Sigmoid colon (tissue), 7 donors: ENCODE measurements around the gene TKT. TPM values are rescaled to one million over a fixed set of nuclear protein-coding genes. Genes with fewer than 3 reads are reported as not detected.
A peak's percentile ranks its signal among the peaks of the same experiment; 100 is the strongest.

Source experiments
- DNase-seq: peaks from one replicate; pipeline ENCODE4 v3.0.0-alpha.2; 2019
- H3K27ac ChIP-seq, 4 donors: fragments of 200-600 bp; sonication (generic); one replicate each; pipeline ENCODE4 v1.5.1; 2016 to 2019; ENCODE audit warnings: mild to moderate bottlenecking in 1 of 4
- H3K27me3 ChIP-seq, 3 donors: fragments of 200-600 bp; sonication (generic); one replicate each; pipeline ENCODE4 v1.5.1; 2019; ENCODE audit warnings: mild to moderate bottlenecking in 1 of 3
- H3K36me3 ChIP-seq, 4 donors: fragments of 200-600 bp; sonication (generic); one replicate each; pipeline ENCODE4 v1.5.1; 2016 to 2019
- H3K4me1 ChIP-seq, 4 donors: fragments of 200-600 bp; sonication (generic); one replicate each; pipeline ENCODE4 v1.5.1; 2017 to 2019
- H3K4me3 ChIP-seq, 4 donors: fragments of 200-600 bp; sonication (generic); one replicate each; pipeline ENCODE4 v1.5.1; 2017 to 2019; ENCODE audit warnings: mild to moderate bottlenecking in 2 of 4, moderate library complexity in 1 of 4
- H3K9me3 ChIP-seq, 4 donors: fragments of 200-600 bp in 3 of 4; sonication (generic) in 3 of 4; one replicate each; pipeline versions ENCODE4 v1.5.1 to v1.6.1; 2013 to 2019
- EP300 ChIP-seq, 4 donors: sonication (generic); formaldehyde crosslinking; IDR thresholded peaks; one replicate each; pipeline ENCODE4 v1.6.1; 2017; ENCODE audit warnings: antibody characterized with exemption in 4 of 4
- POLR2A ChIP-seq, 2 donors: fragments of 450-650 bp; IDR thresholded peaks; one replicate each; pipeline ENCODE4 v1.6.1; 2016; ENCODE audit warnings: antibody characterized with exemption in 2 of 2, mild to moderate bottlenecking in 2 of 2, moderate library complexity in 2 of 2
- POLR2AphosphoS5 ChIP-seq, 4 donors: sonication (generic); formaldehyde crosslinking; IDR thresholded peaks; one replicate each; pipeline ENCODE4 v1.6.1; 2017; ENCODE audit warnings: antibody characterized with exemption in 4 of 4
- WGBS, 2 donors: extraction: QIAGEN DNeasy Blood & Tissue Kit; methylation state at CpG; one replicate each; pipeline ENCODE4 v1.1.7; 2013; 5-methylcytosine and 5-hydroxymethylcytosine counted together
- intact Hi-C: fragments of 100-400 bp; cut with DNase I; formaldehyde crosslinking; loops from one replicate; pipeline ENCODE4 v1.15.1; 2023
- polyA plus RNA-seq, 3 donors: library from polyadenylated mRNA; stranded (reverse); fragments of 200-250 nt; gene quantifications; one replicate each; pipeline ENCODE4 v1.2.3, GENCODE V29; 2013
- total RNA-seq, 4 donors: library from RNA; depleted of rRNA; stranded (reverse); fragments of >200 nt; gene quantifications; one replicate each; pipeline ENCODE4 v1.1.0, GENCODE V29; 2016
- TF ChIP-seq, protein P1 (sequence below), 4 experiments: fragments of 450-650 bp in 3 of 4; fragments of 200-600 bp in 1 of 4; IDR thresholded peaks; one replicate each; pipeline ENCODE4 v1.5.1; 2016 to 2019; ENCODE audit warnings: antibody characterized with exemption in 4 of 4, mild to moderate bottlenecking in 3 of 4, moderate library complexity in 2 of 4
- donor health status: healthy with polysubstance abuse.
- donor health status: Bipolar disorder and iron deficiency.
- donor health status: healthy.

TKT gene
- total and polyA plus RNA-seq, 7 donors = 88.9 to 305 (median 184) TPM

DNA sequence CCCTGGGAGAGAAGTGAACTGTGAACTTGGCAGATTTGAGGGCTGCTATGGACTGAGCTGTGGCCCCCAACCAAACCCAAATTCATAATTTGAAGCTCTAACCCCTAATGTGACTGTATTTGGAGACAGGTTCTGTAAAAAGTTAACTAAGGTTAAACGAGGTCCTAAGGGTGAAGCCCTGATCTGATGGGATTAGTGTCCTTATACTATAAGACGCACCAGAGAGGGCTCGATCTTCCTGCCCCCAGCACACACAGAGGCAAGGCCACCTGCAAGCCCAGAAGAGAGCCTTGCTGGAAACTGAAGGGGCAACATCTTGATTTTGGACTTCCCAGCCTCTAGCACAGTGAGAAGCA is 34.0 kb downstream of the TKT start:
- H3K4me1 ChIP-seq = peaks cover 0 to 3% (median 0%) of the 10 kb centered on the region in 4 donors
- intact Hi-C loops = loop anchor here (5.0 to 10.0 kb wide), 3 partner anchors 80 to 490 kb away; partner anchors contain the start of gene DCP1A
- no peaks in the 10 kb centered on the region for H3K9me3 ChIP-seq
- H3K27ac ChIP-seq = peak overlapping the region in 1 of 4 donors; percentile 4
- peaks cover 21 to 45% (median 34%) of the 10 kb centered on the region in 4 donors for H3K36me3 ChIP-seq
- DNase-seq = no peak
- no peak for TF ChIP-seq EP300 (IDR thresholded peaks at IDR 0.05)
- TF ChIP-seq POLR2AphosphoS5 (IDR thresholded peaks at IDR 0.05) = no peak
- TF ChIP-seq, protein P1, sequence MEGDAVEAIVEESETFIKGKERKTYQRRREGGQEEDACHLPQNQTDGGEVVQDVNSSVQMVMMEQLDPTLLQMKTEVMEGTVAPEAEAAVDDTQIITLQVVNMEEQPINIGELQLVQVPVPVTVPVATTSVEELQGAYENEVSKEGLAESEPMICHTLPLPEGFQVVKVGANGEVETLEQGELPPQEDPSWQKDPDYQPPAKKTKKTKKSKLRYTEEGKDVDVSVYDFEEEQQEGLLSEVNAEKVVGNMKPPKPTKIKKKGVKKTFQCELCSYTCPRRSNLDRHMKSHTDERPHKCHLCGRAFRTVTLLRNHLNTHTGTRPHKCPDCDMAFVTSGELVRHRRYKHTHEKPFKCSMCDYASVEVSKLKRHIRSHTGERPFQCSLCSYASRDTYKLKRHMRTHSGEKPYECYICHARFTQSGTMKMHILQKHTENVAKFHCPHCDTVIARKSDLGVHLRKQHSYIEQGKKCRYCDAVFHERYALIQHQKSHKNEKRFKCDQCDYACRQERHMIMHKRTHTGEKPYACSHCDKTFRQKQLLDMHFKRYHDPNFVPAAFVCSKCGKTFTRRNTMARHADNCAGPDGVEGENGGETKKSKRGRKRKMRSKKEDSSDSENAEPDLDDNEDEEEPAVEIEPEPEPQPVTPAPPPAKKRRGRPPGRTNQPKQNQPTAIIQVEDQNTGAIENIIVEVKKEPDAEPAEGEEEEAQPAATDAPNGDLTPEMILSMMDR (IDR thresholded peaks at IDR 0.05) = no peak
- no peak for TF ChIP-seq POLR2A (IDR thresholded peaks at IDR 0.05)
- WGBS, 2 donors = 78 to 93% methylated on average over 3 of the region's 3 CpGs
- no peak overlapping the region for H3K4me3 ChIP-seq
- no peaks in the 10 kb centered on the region for H3K27me3 ChIP-seq

DNA sequence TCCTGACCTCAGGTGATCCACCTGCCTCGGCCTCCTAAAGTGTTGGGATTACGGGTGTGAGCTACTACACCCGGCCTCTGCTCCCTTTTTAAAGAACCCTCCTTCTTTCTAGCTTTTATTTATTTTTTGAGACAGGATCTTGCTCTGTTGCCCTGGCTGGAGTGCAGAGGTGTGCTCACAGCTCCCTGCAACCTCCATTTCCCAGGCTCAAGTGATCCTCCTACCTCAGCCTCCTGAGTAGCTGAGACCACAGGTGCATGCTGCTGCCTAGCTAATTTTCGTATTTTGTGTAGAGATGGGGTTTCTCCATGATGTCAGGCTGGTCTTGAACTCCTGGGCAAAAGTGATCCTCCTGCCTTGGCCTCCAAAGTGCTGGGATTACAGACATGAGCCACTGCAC is 34.5 kb downstream of the TKT start:
- 81 to 97% methylated on average over 4 of the region's 4 CpGs for WGBS, 2 donors
- H3K36me3 ChIP-seq = peaks cover 16 to 40% (median 30%) of the 10 kb centered on the region in 4 donors
- H3K27me3 ChIP-seq = no peaks in the 10 kb centered on the region
- H3K4me3 ChIP-seq = no peak overlapping the region
- intact Hi-C loops = loop anchor here (5.0 to 10.0 kb wide), 3 partner anchors 81 to 491 kb away; partner anchors contain the start of gene DCP1A
- DNase-seq = no peak
- TF ChIP-seq, protein P1 (IDR thresholded peaks at IDR 0.05) = no peak
- TF ChIP-seq POLR2AphosphoS5 (IDR thresholded peaks at IDR 0.05) (no peak), EP300 (IDR thresholded peaks at IDR 0.05) (no peak), POLR2A (IDR thresholded peaks at IDR 0.05) (no peak)
- no peak overlapping the region for H3K27ac ChIP-seq
- peaks cover 0 to 3% (median 0%) of the 10 kb centered on the region in 4 donors for H3K4me1 ChIP-seq
- H3K9me3 ChIP-seq = no peaks in the 10 kb centered on the region

DNA sequence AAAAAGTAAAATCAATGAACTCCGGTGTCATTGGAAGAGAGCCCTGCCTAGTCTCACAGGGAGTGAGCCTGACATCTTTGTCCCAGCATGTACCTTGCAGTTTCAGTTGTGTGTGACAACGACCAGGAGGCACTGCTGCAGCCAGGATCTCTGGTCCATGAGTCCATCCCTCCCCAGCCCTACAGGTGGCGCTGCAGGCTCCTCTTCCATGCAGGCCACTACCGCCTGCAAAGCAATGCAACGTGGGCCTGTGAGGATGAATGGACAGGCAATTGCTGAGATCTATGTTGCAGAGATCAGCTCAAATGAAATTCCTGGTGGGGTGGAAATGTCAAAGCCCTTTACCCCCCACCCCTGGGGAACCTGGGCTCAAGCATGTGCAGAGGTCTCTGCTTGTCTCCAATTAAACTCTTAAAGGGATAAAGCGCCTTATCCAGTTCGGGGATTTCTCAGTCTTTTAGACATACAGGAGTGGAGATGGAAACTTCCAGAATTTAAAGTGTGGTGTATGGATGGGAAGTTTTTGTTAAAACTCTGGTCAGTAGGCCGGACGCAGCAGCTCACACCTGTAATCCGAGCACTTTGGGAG is 35.8 kb downstream of the TKT start:
- WGBS, 2 donors = 44 to 48% methylated on average over 10 of the region's 10 CpGs
- Histone ChIP-seq H3K9me3 (no peaks in the 10 kb centered on the region), H3K36me3 (peaks cover 5 to 27% (median 16%) of the 10 kb centered on the region in 4 donors), H3K4me3 (no peak overlapping the region), H3K27me3 (no peaks in the 10 kb centered on the region), H3K27ac (no peak overlapping the region), H3K4me1 (peaks cover 0 to 3% (median 0%) of the 10 kb centered on the region in 4 donors)
- DNase-seq = peak; percentile 89
- TF ChIP-seq, protein P1 (IDR thresholded peaks at IDR 0.05) = peak; percentile 74 to 85 (median 83)
- TF ChIP-seq POLR2A (IDR thresholded peaks at IDR 0.05) (no peak), EP300 (IDR thresholded peaks at IDR 0.05) (no peak), POLR2AphosphoS5 (IDR thresholded peaks at IDR 0.05) (peak in 1 of 4 donors; percentile 25)
- intact Hi-C loops = loop anchor here (5.0 to 10.0 kb wide), 3 partner anchors 82 to 492 kb away; partner anchors contain the start of gene DCP1A

- intact Hi-C loops = no loop called here
- peaks cover 0 to 8% (median 2%) of the 10 kb centered on the region in 4 donors for H3K36me3 ChIP-seq
- no peak overlapping the region for H3K4me3 ChIP-seq
- DNase-seq = no peak
- peaks cover 0 to 3% (median 0%) of the 10 kb centered on the region in 4 donors for H3K4me1 ChIP-seq
- no peaks in the 10 kb centered on the region for H3K9me3 ChIP-seq
- TF ChIP-seq POLR2A (IDR thresholded peaks at IDR 0.05) (no peak), POLR2AphosphoS5 (IDR thresholded peaks at IDR 0.05) (no peak), EP300 (IDR thresholded peaks at IDR 0.05) (no peak)
- TF ChIP-seq, protein P1 (IDR thresholded peaks at IDR 0.05) = no peak
- 69 to 81% methylated on average over 2 of the region's 2 CpGs for WGBS, 2 donors
- no peaks in the 10 kb centered on the region for H3K27me3 ChIP-seq
- no peak overlapping the region for H3K27ac ChIP-seq
Measured at GRCh38 chr3:53218131-53218530, 37.7 kb downstream of the TKT start.
